Left hindlimb (tissue), 1 donor: ENCODE measurements around the gene CMKLR1.

Experiments used
- DNase-seq: peaks from one replicate; pipeline ENCODE4 v3.0.0-alpha.2; 2018

CMKLR1 gene

GRCh38 chr12:108315486-108316105, 23.5 kb downstream of the CMKLR1 start:
- DNase-seq, result no peak

DNA sequence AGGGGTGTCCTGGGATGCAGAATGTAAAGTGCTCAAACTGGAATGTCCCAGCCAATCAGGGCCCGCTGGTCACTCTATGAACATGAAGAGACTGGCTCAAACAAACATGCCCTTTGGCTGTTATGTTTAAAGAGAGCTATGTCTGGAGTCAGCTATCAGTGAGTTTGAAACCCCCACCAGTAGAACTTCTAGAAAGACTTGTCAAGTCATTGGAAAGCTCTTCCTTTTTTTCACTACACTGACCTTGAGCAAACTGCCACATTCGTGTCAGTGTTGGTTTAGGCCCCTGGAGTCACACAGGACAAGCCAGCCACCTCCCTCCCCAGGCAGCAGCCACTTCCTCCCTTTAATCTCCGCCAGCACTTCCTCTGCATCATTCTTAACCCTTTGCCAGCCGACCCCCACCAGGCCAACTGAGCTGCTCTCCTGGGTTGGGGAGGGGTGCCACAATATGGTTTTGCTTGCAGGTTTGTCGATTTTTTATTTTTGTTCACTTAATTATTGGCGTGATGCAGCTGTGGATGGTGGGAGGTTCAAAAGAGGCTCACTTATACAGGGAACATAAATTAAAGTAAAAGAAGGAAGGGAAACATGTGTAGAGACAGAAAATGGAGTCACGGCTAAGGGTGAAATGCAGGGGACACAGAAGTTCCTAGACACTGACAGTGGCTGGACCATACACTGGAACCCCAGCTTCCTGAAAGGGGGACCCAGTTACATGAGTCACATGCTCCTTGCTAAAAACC, 25.3 kb downstream of the CMKLR1 start:
- no peak for DNase-seq

DNA sequence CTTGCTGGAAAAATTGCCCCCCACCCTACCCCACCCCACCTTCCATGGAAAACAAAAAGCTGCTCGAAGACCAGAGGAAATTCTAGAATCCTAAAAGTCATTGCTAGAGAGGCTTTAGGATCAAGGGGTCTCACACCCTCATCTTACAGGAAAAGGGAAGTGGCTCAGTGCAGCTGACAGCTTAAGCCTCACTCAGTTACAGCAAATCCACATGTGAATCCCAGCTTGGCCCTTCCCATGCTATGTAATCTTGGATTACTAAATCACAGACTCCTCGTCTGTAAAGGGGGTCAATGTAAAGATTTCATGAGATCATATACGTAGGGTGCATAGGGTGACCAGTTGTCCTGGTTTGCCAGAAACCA, 25.9 kb downstream of the CMKLR1 start:
- no peak for DNase-seq

- peak; percentile 74 for DNase-seq
These were observed 26.4 kb downstream of the CMKLR1 start for GRCh38 chr12:108312693-108313189.

- DNase-seq, result no peak
These were observed 26.9 kb downstream of the CMKLR1 start for GRCh38 chr12:108312073-108312659.

- DNase-seq, result no peak
These were observed 27.5 kb downstream of the CMKLR1 start for GRCh38 chr12:108311605-108312004.

DNA sequence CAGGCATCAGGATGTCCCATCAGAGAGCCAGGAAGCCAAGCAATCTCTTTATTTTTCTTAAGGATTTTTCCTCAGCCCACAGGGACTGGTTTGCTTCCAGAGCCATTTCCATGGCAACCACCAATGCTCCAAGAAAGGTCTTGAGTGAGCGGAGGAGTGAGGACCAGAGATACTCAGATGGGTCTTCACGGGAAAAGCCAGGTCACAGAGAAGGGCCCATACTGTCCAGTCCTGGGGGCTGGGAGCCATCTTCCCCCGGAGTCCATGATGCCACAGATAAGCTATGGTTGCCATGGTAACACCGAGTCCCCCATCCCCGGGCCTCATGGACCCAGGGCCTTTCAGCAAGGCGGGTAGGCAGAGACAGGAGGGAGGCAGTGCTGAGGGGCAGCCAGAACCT, 28.6 kb downstream of the CMKLR1 start:
- no peak for DNase-seq

- no peak for DNase-seq
These were observed 29.3 kb downstream of the CMKLR1 start for GRCh38 chr12:108309674-108310312.

GRCh38 chr12:108308395-108309085, 30.6 kb downstream of the CMKLR1 start:
- DNase-seq, result no peak

DNA sequence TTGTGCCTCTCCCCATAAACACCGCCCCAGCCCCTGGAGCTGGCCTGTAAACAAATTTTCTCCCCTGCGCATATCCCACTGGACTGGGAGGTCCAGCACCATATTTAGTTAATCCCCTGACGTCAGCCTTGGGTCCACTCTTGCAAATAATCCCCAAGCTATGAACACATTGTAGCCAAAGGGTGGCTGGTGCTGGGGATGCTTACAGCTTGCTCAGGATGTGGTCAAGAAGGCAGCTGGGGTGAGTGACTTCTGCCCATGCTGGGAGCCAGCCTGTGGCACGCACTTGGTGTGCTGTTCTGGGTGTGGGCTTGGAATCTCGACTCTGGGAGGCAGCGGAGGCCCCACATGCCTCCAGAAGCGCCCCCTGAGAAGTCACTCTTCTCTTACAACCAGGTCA, 32.1 kb downstream of the CMKLR1 start:
- DNase-seq, result no peak

DNA sequence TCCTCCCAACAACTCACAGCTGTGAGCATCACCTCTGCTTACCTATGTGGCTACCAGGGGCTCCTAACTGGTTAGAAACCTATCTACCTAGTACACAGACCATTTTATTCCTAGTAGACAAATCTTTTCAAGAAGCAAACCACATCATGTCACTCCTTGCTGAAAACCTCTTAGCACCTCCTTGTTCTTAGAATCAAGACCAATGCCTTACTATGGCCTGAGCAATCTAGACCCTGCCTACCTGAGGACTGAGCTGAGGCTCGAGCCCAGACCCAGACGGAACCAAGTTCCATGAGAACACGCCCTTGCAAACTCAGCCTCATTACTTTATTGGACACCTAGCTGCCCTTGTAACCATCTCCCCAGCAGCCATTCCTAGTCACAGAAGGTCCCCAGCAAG, 32.6 kb downstream of the CMKLR1 start:
- no peak for DNase-seq

DNA sequence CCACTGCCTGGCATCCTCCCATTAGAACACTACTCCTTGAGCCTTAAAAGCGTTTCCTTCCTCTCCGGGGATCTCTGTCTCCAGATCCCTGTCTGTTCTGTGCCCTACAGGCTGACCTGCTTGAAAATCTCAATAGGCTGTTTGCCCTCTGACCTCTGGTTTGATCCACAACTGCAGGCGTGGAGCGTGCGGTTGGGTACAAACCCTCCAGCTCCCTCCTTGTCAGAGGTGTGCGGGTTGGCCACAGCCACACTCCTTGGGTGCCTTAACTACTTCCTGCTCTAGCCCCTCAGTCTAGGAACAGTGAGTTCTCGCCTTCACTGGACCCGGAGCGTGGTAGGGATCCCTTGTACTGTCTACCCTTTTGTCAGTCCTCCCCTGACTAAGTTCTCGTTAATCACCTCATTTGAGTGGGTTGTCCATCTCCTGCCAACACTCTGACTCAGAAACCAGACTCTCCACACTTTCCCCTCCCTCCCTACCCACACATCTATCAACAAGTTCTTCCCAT, 33.1 kb downstream of the CMKLR1 start:
- DNase-seq, result no peak

DNA sequence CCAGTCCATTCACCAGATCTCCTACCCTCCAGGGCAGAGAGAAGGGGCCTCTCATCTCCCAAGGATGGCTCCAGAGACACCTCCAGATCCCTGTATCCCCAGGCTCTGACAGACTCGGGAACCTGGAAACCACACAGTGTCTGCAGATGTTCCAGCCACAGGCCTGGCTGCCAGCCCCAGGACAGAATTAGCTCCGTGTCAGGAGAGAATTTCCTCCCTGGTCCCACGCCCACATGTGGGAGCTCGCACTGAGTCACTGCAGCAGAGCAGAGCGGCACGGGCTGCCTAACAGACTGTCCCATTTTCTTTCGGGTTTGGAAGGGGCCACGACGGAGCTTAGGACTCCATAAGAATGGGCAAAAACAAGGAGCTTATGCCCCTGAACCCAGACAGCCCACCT, 33.6 kb downstream of the CMKLR1 start:
- DNase-seq, result peak; percentile 92

DNA sequence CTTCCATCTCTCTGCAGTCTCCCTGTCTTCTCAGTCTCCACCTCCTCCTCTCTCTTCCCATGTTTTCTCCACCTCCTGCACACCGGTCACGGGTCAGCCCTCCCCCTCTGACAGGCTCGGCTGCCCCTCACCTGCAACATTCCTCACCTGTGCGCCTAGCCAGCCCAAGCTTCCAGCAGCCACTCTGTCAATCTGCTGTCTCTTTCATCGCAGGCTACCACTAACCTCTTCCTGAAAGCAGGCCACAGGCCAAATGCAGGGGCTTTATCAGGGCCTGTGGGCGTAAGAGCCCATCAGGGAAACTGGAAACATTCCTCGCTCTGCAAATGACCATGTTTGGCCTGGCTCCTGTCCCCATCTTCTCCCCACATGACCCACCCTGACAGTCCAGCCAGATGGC, 34.5 kb downstream of the CMKLR1 start:
- DNase-seq, result no peak

DNA sequence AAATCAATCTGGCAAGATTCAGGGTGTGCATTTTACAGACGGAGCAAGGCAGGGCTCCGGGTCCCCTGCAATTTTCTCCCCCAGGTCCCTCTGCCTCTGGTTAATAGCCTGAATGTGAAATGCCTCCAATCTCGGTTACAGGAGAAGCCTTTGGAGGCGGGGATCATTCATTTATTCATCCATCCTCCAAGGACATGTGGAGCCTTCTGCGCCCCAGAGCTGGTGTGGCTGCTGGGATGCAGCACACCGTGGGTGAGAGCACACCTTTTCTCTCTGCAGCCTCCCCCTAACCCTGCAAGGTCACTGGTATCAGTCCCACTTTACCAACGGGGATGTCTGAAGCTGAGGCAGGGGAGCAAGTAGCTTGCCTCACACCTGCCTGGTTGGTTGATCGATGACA, 35.4 kb downstream of the CMKLR1 start:
- no peak for DNase-seq

DNA sequence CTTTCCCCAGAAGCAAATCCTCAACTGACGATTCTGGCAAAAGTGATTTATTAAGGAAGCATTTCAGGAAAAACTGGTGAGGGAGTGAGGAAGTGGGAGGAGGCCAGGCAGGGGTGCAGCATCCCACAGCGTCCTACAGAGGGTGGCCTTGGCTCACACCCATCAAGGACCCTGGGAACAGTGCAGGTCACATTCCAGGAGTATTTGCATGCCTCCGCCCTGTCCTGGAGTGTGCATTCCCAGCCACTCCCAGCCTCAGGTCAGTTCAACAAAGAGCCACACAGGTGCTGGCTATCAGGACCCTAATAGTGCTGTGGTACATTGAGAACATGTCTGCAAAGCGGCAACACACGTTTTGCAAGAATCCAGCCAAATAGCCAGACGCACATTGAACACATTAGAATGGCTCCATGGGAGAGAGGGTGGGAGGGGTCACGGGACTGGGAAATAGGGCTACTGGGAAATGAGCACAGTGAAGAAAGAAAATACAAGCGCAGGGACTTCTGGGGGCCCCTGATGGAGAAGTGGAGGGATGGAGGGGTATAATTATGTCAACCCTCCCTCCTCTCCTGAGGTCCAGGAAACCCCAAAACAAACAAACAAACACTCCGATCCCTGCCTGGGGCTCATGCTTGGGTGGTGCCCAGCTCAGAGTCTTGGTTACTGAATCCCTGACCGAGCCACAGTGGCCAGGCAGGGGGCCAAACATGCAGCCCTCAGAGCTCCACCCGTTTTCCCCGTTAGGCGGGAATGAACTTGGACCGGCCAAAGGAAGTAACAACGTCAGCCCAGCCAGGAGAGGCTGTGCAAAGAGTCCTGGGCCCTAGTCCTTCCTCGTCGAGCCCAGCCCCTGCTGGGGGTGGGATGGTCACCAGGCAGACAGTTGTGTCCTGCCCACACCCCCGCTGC, 36.5 kb downstream of the CMKLR1 start:
- peak; percentile 93 for DNase-seq

GRCh38 chr12:108302016-108302402, 37.1 kb downstream of the CMKLR1 start:
- DNase-seq, result no peak

GRCh38 chr12:108301346-108301745, 37.8 kb downstream of the CMKLR1 start:
- DNase-seq, result no peak

DNA sequence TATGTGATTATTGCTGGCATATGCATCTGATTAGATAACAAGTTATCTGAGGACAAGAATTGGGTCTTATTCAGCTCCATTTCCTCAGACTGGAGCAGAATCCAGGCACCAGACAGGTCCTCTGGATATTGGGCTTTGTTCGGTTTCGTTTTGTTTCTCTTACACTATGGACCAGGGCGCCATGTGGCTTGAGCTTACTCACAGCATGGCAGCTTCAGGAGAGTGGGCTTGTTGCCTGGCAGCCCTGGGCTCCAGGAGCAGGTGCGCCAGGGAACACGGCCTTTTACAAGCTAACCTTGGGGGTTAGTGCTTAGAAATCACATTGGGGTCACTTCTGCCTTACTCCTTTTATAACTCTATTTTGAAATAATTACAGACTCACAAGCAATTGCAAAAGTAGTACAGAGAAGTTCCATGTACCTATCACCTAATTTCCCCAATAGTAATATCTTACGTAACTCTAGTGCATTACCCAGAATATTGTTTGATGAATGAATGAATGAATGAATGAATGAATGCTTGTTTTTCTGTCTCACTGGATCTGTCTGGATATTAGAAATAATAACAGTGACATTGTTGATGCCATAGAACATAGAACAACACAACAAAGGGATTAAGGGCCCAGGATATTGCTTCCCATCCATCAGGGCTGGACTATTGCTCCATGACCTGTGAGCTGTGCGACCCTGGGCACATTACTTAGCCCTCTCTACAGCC, 39.0 kb downstream of the CMKLR1 start:
- DNase-seq, result no peak

DNA sequence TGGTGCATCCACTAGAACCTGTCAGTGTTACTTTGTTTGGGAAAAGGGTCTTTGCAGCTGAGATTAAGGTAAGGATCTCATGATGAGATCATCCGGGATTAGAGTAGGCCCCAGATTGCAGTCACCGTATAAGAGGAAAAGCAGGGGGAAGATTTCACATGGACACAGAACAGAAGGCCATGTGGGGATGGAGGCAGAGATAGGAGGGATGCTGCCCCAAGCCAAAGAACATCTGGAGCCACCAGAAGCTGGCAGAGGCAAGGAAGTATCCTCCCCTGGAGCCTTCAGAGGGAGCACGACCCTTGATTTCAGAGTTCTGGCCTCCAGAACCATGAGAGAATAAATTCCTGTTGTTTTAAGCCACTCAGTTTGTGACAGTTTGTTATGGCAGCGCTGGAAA, 39.6 kb downstream of the CMKLR1 start:
- no peak for DNase-seq

- DNase-seq, result no peak
These were observed 40.3 kb downstream of the CMKLR1 start for GRCh38 chr12:108298761-108299275.
